CD8-positive, alpha-beta memory T cell (primary cell): ENCODE results near the gene IGSF23. TPM values are rescaled to one million over a fixed set of nuclear protein-coding genes. Genes with fewer than 3 reads are reported as not detected.

Experiments used
- CTCF ChIA-PET: fragments of 350-600 bp; sonication (Branson Sonifier 250); formaldehyde crosslinking; loops from one replicate; lab custom pipeline; 2021; ENCODE audit warnings: antibody characterized with exemption; lab: Charles Lee
- POLR2A ChIA-PET: fragments of 350-600 bp; sonication (Branson Sonifier 250); formaldehyde crosslinking; loops from one replicate; lab custom pipeline; 2021; ENCODE audit warnings: antibody characterized with exemption; lab: Charles Lee
- DNase-seq, 5 donors: peaks; one replicate each; pipeline versions ENCODE4 v3.0.0 to v3.0.0-alpha.2; 2020 to 2022; ENCODE audit warnings: mixed read lengths in 1 of 5
- H3K27ac ChIP-seq: one replicate; pipeline ENCODE4 v1.7.0; 2013; ENCODE audit warnings: low read depth, mild to moderate bottlenecking, low read length, moderate library complexity
- H3K27me3 ChIP-seq: 2 replicates; pipeline ENCODE4 v1.7.0; 2013; ENCODE audit warnings: low read length, mild to moderate bottlenecking; ENCODE audit not compliant: insufficient read depth, poor library complexity, severe bottlenecking
- H3K36me3 ChIP-seq: 2 replicates; pipeline ENCODE4 v1.7.0; 2013; ENCODE audit warnings: mild to moderate bottlenecking, low read length, moderate library complexity; ENCODE audit not compliant: insufficient read depth
- H3K4me1 ChIP-seq: 2 replicates; pipeline ENCODE4 v1.7.0; 2013; ENCODE audit warnings: mild to moderate bottlenecking, low read length, moderate library complexity; ENCODE audit not compliant: insufficient read depth
- H3K4me3 ChIP-seq: 2 replicates; pipeline ENCODE4 v1.7.0; 2013; ENCODE audit warnings: mild to moderate bottlenecking, low read length
- H3K9me3 ChIP-seq: 2 replicates; pipeline ENCODE4 v1.7.0; 2013; ENCODE audit warnings: mild to moderate bottlenecking, low read length
- H3K27ac Mint-ChIP-seq, 8 donors: one replicate each; pipeline ENCODE4 v1.8.0; 2020 to 2021; ENCODE audit warnings: mixed read lengths in 8 of 8, mild to moderate bottlenecking in 6 of 8, inconsistent platforms in 3 of 8, moderate library complexity in 3 of 8
- H3K27me3 Mint-ChIP-seq, 2 donors: one replicate each; pipeline ENCODE4 v1.8.0; 2020 to 2021; ENCODE audit warnings: mixed read lengths in 2 of 2, mild to moderate bottlenecking in 1 of 2, moderate library complexity in 1 of 2
- H3K36me3 Mint-ChIP-seq, 3 donors: one replicate each; pipeline ENCODE4 v1.8.0; 2020 to 2021; ENCODE audit warnings: mixed read lengths in 3 of 3, inconsistent platforms in 1 of 3, mild to moderate bottlenecking in 1 of 3
- H3K4me1 Mint-ChIP-seq, 3 donors: one replicate each; pipeline ENCODE4 v1.8.0; 2020 to 2021; ENCODE audit warnings: mixed read lengths in 3 of 3, inconsistent platforms in 1 of 3, mild to moderate bottlenecking in 1 of 3
- H3K4me3 Mint-ChIP-seq, 7 donors: one replicate each; pipeline ENCODE4 v1.8.0; 2020 to 2021; ENCODE audit warnings: mixed read lengths in 7 of 7, mild to moderate bottlenecking in 6 of 7, moderate library complexity in 4 of 7, inconsistent platforms in 2 of 7
- H3K9me3 Mint-ChIP-seq, 5 donors: one replicate each; pipeline ENCODE4 v1.8.0; 2020 to 2022; ENCODE audit warnings: mixed read lengths in 5 of 5, mild to moderate bottlenecking in 3 of 5, moderate library complexity in 2 of 5, inconsistent platforms in 1 of 5
- polyA plus RNA-seq: library from polyadenylated mRNA; unstranded; fragments of 300-500 nt; fragmentation: Illumina TruSeq; gene quantifications from one replicate; pipeline ENCODE4 v1.2.3, GENCODE V29; 2021
- total RNA-seq, 2 experiments: library from RNA; stranded (reverse); gene quantifications; one replicate each; pipeline ENCODE4 v1.2.3, GENCODE V29; 2021

The IGSF23 gene
- total and polyA plus RNA-seq, 3 experiments from 2014 or later: not detected

DNA sequence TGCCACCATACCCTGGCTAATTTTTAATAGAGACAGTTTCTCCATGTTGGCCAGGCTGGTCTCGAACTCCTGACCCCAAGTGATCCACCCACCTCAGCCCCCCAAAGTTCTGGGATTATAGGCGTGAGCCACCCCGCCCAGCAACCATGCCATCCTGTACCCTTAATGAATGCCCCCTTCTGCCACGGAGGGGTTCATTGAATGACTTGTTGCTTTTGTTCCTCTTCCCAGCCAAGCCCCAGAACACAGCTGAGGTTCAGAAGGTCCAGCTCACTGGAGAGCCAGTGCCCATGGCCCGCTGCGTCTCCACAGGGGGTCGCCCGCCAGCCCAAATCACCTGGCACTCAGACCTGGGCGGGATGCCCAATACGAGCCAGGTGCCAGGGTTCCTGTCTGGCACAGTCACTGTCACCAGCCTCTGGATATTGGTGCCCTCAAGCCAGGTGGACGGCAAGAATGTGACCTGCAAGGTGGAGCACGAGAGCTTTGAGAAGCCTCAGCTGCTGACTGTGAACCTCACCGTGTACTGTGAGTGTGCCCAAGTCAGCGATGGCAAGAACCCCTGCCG is 36.3 kb downstream of the IGSF23 start:
- Histone ChIP-seq H3K4me1 (no peaks in the 10 kb centered on the region), H3K9me3 (no peaks in the 10 kb centered on the region), H3K27ac (no peak overlapping the region), H3K4me3 (no peak overlapping the region), H3K36me3 (no peaks in the 10 kb centered on the region), H3K27me3 (no peaks in the 10 kb centered on the region)
- peaks cover 11 to 20% of the 10 kb centered on the region in 2 donors for H3K27me3 Mint-ChIP-seq
- H3K36me3 Mint-ChIP-seq: no peaks in the 10 kb centered on the region
- POLR2A ChIA-PET: no interaction called here
- peaks cover 0 to 4% (median 4%) of the 10 kb centered on the region in 3 donors for H3K4me1 Mint-ChIP-seq
- H3K9me3 Mint-ChIP-seq: no peaks in the 10 kb centered on the region
- H3K4me3 Mint-ChIP-seq: no peak overlapping the region
- no peak for DNase-seq
- no peak overlapping the region for H3K27ac Mint-ChIP-seq
- CTCF ChIA-PET: no interaction called here

DNA sequence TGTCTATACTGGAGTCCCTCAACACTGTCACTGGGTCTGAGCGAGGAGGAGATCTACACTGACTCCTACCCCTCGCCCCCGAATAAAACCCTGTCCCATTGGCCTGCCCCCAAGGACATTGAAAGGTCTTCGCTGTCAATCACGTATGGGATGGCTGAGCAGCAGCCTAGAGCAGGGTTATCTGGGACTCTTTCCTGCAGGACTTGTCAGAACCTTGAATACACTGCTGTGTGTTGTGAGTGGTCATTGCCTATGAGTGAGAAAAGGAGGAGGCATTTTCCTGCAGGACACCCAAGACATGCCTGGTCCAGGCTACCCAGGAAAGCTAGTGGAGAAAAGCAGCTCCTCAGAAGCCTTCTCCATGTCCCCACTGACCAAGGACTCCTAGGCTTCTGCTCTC is 40.0 kb downstream of the IGSF23 start:
- no peaks in the 10 kb centered on the region for H3K36me3 Mint-ChIP-seq
- peaks cover 2 to 11% of the 10 kb centered on the region in 2 donors for H3K27me3 Mint-ChIP-seq
- ChIA-PET CTCF (no interaction called here), POLR2A (no interaction called here)
- no peak overlapping the region for H3K4me3 ChIP-seq
- H3K36me3 ChIP-seq: no peaks in the 10 kb centered on the region
- H3K9me3 ChIP-seq: no peaks in the 10 kb centered on the region
- no peak overlapping the region for H3K27ac ChIP-seq
- peaks cover 2 to 19% (median 12%) of the 10 kb centered on the region in 3 donors for H3K4me1 Mint-ChIP-seq
- no peak for DNase-seq
- no peaks in the 10 kb centered on the region for H3K27me3 ChIP-seq
- no peak overlapping the region for H3K27ac Mint-ChIP-seq
- no peaks in the 10 kb centered on the region for H3K4me1 ChIP-seq
- H3K4me3 Mint-ChIP-seq: no peak overlapping the region
- no peaks in the 10 kb centered on the region for H3K9me3 Mint-ChIP-seq

- no peaks in the 10 kb centered on the region for H3K36me3 ChIP-seq
- Mint-ChIP-seq H3K27ac (peak overlapping the region in 2 of 8 donors; percentile 25 to 55), H3K9me3 (no peaks in the 10 kb centered on the region), H3K4me3 (no peak overlapping the region), H3K4me1 (peaks cover 2 to 19% (median 12%) of the 10 kb centered on the region in 3 donors), H3K36me3 (no peaks in the 10 kb centered on the region), H3K27me3 (peaks cover 2 to 11% of the 10 kb centered on the region in 2 donors)
- peak; percentile 37 to 73 (median 39) for DNase-seq
- ChIA-PET POLR2A (no interaction called here), CTCF (interaction anchor here (0.6 to 1.0 kb wide), 3 partner anchors 9 to 70 kb away, joined by 3 read pairs; no protein-coding TSS in a partner anchor)
- H3K27ac ChIP-seq: no peak overlapping the region
- no peaks in the 10 kb centered on the region for H3K27me3 ChIP-seq
- no peaks in the 10 kb centered on the region for H3K9me3 ChIP-seq
- H3K4me1 ChIP-seq: no peaks in the 10 kb centered on the region
- no peak overlapping the region for H3K4me3 ChIP-seq
These were observed 40.8 kb downstream of the IGSF23 start for GRCh38 chr19:44653977-44654774.

DNA sequence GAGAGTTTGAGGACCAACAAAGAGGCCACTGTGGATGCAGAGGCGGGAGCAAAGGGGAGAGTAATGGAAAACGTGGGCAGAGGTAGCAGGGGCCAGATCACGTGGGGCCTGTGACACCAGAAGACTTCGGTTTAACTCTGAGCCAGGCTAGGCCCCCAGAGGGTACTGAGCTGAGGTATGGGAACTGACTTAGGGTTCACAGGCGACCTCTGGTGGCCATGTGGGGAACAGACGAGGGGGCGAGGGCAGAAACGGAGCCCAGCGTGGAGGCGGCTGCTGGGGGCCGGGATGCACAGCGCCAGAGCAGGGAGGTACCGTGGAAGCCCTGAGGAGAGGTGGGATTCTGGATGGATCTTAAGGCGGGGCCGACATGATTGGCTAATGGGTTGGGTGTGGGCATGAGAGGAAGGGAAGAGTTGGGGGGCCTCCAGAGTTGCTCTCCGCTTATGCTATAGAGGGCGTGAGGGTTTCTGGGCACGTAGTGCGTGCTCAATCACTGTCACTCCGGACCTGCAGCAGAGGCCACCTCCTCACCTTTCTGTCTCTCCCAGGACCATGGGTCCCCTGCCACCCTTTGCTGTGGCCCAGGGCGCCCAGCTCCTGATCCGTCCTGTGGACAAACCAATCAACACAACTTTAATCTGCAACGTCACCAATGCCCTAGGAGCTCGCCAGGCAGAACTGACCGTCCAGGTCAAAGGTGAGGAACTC is 44.0 kb downstream of the IGSF23 start:
- Mint-ChIP-seq H3K27ac (peak overlapping the region in 1 of 8 donors; percentile 84), H3K36me3 (no peaks in the 10 kb centered on the region), H3K4me3 (no peak overlapping the region), H3K9me3 (no peaks in the 10 kb centered on the region), H3K4me1 (peaks cover 2 to 19% (median 12%) of the 10 kb centered on the region in 3 donors), H3K27me3 (peaks cover 2 to 4% of the 10 kb centered on the region in 2 donors)
- no peaks in the 10 kb centered on the region for H3K9me3 ChIP-seq
- no peak overlapping the region for H3K27ac ChIP-seq
- ChIA-PET POLR2A (no interaction called here), CTCF (interaction anchor here (1.5 kb wide), 1 partner anchor 113 kb away, joined by 5 read pairs; no protein-coding TSS in a partner anchor)
- no peaks in the 10 kb centered on the region for H3K27me3 ChIP-seq
- H3K4me3 ChIP-seq: no peak overlapping the region
- DNase-seq: peak; percentile 25 to 60 (median 48)
- H3K36me3 ChIP-seq: no peaks in the 10 kb centered on the region
- H3K4me1 ChIP-seq: no peaks in the 10 kb centered on the region

GRCh38 chr19:44658069-44658733 is 44.8 kb downstream of the IGSF23 start:
- no peaks in the 10 kb centered on the region for H3K9me3 ChIP-seq
- no peak overlapping the region for H3K4me3 Mint-ChIP-seq
- H3K27ac Mint-ChIP-seq: no peak overlapping the region
- peaks cover 2 to 19% (median 12%) of the 10 kb centered on the region in 3 donors for H3K4me1 Mint-ChIP-seq
- H3K27ac ChIP-seq: no peak overlapping the region
- no peaks in the 10 kb centered on the region for H3K9me3 Mint-ChIP-seq
- H3K36me3 Mint-ChIP-seq: no peaks in the 10 kb centered on the region
- H3K36me3 ChIP-seq: no peaks in the 10 kb centered on the region
- H3K4me1 ChIP-seq: no peaks in the 10 kb centered on the region
- H3K27me3 Mint-ChIP-seq: peaks cover 4% of the 10 kb centered on the region in 2 donors
- no peaks in the 10 kb centered on the region for H3K27me3 ChIP-seq
- ChIA-PET CTCF (interaction anchor here (0.6 to 1.5 kb wide), 2 partner anchors 63 to 112 kb away, joined by 3 to 5 read pairs; no protein-coding TSS in a partner anchor), POLR2A (no interaction called here)
- H3K4me3 ChIP-seq: no peak overlapping the region
- DNase-seq: peak in 1 of 5 donors; percentile 1

- Mint-ChIP-seq H3K36me3 (no peaks in the 10 kb centered on the region), H3K9me3 (no peaks in the 10 kb centered on the region), H3K27ac (no peak overlapping the region), H3K4me3 (no peak overlapping the region), H3K4me1 (peaks cover 2 to 13% (median 6%) of the 10 kb centered on the region in 3 donors), H3K27me3 (peaks cover 4% of the 10 kb centered on the region in 2 donors)
- H3K9me3 ChIP-seq: no peaks in the 10 kb centered on the region
- CTCF ChIA-PET: interaction anchor here (1.7 kb wide), 1 partner anchor 12 kb away, joined by 3 read pairs; no protein-coding TSS in a partner anchor
- DNase-seq: peak in 1 of 5 donors; percentile 6
- H3K4me1 ChIP-seq: no peaks in the 10 kb centered on the region
- POLR2A ChIA-PET: no interaction called here
- no peaks in the 10 kb centered on the region for H3K27me3 ChIP-seq
- H3K4me3 ChIP-seq: no peak overlapping the region
- H3K27ac ChIP-seq: no peak overlapping the region
- no peaks in the 10 kb centered on the region for H3K36me3 ChIP-seq
These were observed 46.7 kb downstream of the IGSF23 start for GRCh38 chr19:44660081-44660480.

DNA sequence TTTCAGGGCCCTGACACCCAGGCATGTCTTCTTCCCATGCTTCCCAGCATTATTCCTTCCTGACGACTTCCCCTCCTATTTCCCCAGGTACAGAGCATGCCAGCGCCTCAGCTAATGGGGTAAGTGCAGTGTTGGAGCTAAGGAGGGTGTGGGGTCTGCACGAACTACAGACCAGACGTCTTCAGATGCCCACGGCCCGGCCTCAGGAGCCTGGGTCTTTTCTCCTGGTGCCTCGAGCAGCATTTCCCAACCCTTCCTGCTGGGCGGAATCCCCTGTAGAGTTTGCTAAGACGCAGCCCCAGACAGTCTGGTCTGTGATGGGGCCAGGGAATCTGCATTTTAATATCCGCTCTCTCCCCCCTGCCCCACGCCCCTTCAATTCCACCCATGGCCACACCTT is 47.8 kb downstream of the IGSF23 start:
- H3K27ac Mint-ChIP-seq: no peak overlapping the region
- H3K27ac ChIP-seq: no peak overlapping the region
- H3K4me1 Mint-ChIP-seq: peaks cover 2 to 13% (median 6%) of the 10 kb centered on the region in 3 donors
- H3K9me3 ChIP-seq: no peaks in the 10 kb centered on the region
- peak in 1 of 5 donors; percentile 10 for DNase-seq
- H3K4me3 ChIP-seq: no peak overlapping the region
- POLR2A ChIA-PET: no interaction called here
- H3K4me3 Mint-ChIP-seq: no peak overlapping the region
- peaks cover 4% of the 10 kb centered on the region in 2 donors for H3K27me3 Mint-ChIP-seq
- no peaks in the 10 kb centered on the region for H3K36me3 Mint-ChIP-seq
- no peaks in the 10 kb centered on the region for H3K36me3 ChIP-seq
- no peaks in the 10 kb centered on the region for H3K9me3 Mint-ChIP-seq
- CTCF ChIA-PET: no interaction called here
- no peaks in the 10 kb centered on the region for H3K27me3 ChIP-seq
- H3K4me1 ChIP-seq: no peaks in the 10 kb centered on the region
